GM12801 (cell line): ENCODE measurements around the gene ARHGAP6.

Source experiments
- CTCF ChIP-seq: IDR thresholded peaks from one replicate; pipeline ENCODE4 v1.5.1; 2011; ENCODE audit warnings: control low read depth; ENCODE audit not compliant: insufficient read length; ENCODE audit errors: extremely low read depth

The ARHGAP6 gene

GRCh38 chrX:11254417-11255109 lies 411.2 kb downstream of the ARHGAP6 start:
- no peak for TF ChIP-seq CTCF

GRCh38 chrX:11244636-11245035 lies 421.1 kb downstream of the ARHGAP6 start:
- no peak for TF ChIP-seq CTCF

DNA sequence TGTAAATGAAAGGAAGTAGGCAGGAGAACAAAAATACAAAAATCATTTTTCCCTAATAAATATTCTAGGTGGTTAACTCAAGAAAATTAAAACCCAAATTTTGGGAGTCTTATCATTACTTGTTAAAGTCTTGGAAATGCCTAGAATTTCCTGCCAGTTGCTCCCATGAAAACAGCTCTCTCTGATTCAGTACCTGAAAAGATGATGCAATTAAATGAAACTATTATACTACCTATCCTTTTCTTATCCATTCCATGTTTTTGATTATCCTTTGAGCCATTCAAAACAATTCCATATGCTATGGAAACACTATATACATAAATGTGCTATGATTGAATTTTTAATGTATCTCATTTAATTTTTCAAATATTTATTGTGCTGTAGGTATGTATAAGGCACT lies 423.0 kb downstream of the ARHGAP6 start:
- no peak for TF ChIP-seq CTCF

GRCh38 chrX:11241720-11242119 lies 424.0 kb downstream of the ARHGAP6 start:
- TF ChIP-seq CTCF, result no peak

- no peak for TF ChIP-seq CTCF
These were observed 426.5 kb downstream of the ARHGAP6 start for GRCh38 chrX:11239230-11239629.

DNA sequence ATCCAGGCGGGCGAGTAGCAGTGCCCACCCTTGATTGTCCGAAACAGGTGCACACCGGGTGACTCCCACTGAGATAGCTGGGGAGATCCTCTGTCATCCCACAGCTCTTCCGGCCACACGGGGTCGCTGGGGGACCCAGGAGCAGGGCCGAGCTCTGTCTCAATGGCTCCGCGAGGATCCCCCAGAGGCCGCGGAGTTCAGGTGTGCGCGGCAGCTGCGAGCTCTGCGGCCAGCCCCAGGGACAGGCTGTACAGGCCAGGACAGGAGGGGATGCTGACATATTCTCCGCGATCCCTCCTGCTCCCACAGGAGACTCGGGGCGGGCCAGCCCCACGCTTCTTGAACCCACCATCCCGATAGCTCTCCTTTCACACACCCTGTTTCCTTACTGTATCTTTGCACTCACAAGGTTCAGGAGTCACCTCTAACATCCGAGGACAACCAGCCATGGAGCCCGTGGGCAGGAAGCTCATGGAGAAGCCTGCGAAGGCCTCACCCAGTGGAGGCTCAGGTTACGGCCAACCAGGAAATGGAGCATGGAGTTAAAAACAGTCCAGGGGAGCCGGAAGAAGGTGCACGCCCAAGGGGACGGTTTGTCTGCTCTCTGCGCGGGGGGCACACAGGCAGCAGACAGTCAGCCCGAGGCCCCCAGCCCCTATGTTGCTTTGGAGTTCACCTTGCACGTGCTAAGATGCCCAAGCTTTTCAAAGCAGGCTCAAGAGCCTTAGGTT lies 450.4 kb downstream of the ARHGAP6 start:
- no peak for TF ChIP-seq CTCF

- no peak for TF ChIP-seq CTCF
These were observed 451.2 kb downstream of the ARHGAP6 start for GRCh38 chrX:11214346-11215190.
